HCT116 (cell line): ENCODE data around the gene GYG1. TPM values are rescaled to one million over a fixed set of nuclear protein-coding genes. Genes with fewer than 3 reads are reported as not detected.

Experiments
- ATAC-seq: fragments of 200-7000 bp; cut with Tn5 transposase; 2 replicates; pipeline ENCODE4 v1.9.1; 2020; ENCODE audit warnings: mild to moderate bottlenecking, moderate library complexity
- BruUV-seq: library from RNA; stranded (reverse); fragments of 400-500 nt; replicated peaks from 2 replicates; lab custom pipeline; 2021; lab: Mats Ljungman, UMichigan
- CTCF ChIA-PET: fragments of 300-600 bp; sonication (Branson Sonifier 250); formaldehyde crosslinking; loops from one replicate; lab custom pipeline; 2021; ENCODE audit warnings: antibody characterized with exemption; lab: Charles Lee
- POLR2A ChIA-PET: fragments of 300-600, 350-600 bp; sonication (Branson Sonifier 250); formaldehyde crosslinking; loops from one replicate; lab custom pipeline; 2021; ENCODE audit warnings: antibody characterized with exemption; lab: Charles Lee
- RAD21 ChIA-PET, 2 experiments: fragments of 300-600 bp; sonication (Branson Sonifier 250); formaldehyde crosslinking; loops; one replicate each; lab custom pipeline; 2023; ENCODE audit warnings: low total read pairs in 2 of 2; ENCODE audit not compliant: uncharacterized antibody in 2 of 2, unreplicated experiment in 2 of 2, low non-redundant PET in 1 of 2; lab: Charles Lee
- DNase-seq: peaks from one replicate; pipeline ENCODE4 v3.0.0-alpha.2; 2010; ENCODE audit warnings: low read depth, low spot score
- H2AFZ ChIP-seq: fragments of 200-600 bp; shearing (Covaris generic), sonication (generic); 2 replicates; pipeline ENCODE4 v1.6.1; 2017; ENCODE audit warnings: low read depth, mixed run types, mixed read lengths, antibody characterized with exemption, low read length; ENCODE audit not compliant: poor library complexity, severe bottlenecking
- H3K27ac ChIP-seq: 2 replicates; pipeline ENCODE4 v1.5.1; 2012; ENCODE audit warnings: low read depth, low read length
- H3K27me3 ChIP-seq: fragments of 200-600 bp; sonication (generic); 2 replicates; pipeline ENCODE4 v1.6.1; 2016; ENCODE audit warnings: mixed run types, low read length, mixed read lengths; ENCODE audit not compliant: insufficient read depth
- H3K36me3 ChIP-seq, 2 experiments: fragments of 200-500 bp in 1 of 2; fragments of 200-600 bp in 1 of 2; sonication (Bioruptor generic) in 1 of 2; sonication (generic) in 1 of 2; 2 replicates each; pipeline versions ENCODE4 v1.5.1 to v1.6.1; 2014 to 2016; ENCODE audit warnings: low read length in 2 of 2, inconsistent platforms in 1 of 2, mixed read lengths in 1 of 2, mixed run types in 1 of 2; ENCODE audit not compliant: insufficient read depth in 2 of 2, control insufficient read depth in 1 of 2
- H3K4me1 ChIP-seq, 2 experiments: fragments of 200-600 bp in 1 of 2; sonication (generic) in 1 of 2; 2 replicates each; pipeline versions ENCODE4 v1.5.1 to v1.6.1; 2012 to 2017; ENCODE audit warnings: low read length in 2 of 2, inconsistent platforms in 1 of 2, mild to moderate bottlenecking in 1 of 2, mixed read lengths in 1 of 2, mixed run types in 1 of 2, moderate library complexity in 1 of 2; ENCODE audit not compliant: insufficient read depth in 2 of 2, control insufficient read depth in 1 of 2
- H3K4me2 ChIP-seq: fragments of 200-600 bp; sonication (generic); 2 replicates; pipeline ENCODE4 v1.6.1; 2017; ENCODE audit warnings: mixed run types, low read length, mixed read lengths
- H3K4me3 ChIP-seq, 2 experiments: fragments of 200-600 bp in 1 of 2; sonication (generic) in 1 of 2; replicated peaks in 1 of 2; 2 replicates each; pipeline ENCODE4 v1.5.1; 2011 to 2016; ENCODE audit warnings: low read length in 2 of 2, control low read depth in 1 of 2, low read depth in 1 of 2, mild to moderate bottlenecking in 1 of 2, mixed read lengths in 1 of 2, mixed run types in 1 of 2
- H3K79me2 ChIP-seq: fragments of 200-600 bp; sonication (generic); 2 replicates; pipeline ENCODE4 v1.6.1; 2017; ENCODE audit warnings: mild to moderate bottlenecking, mixed run types, low read length, moderate library complexity, mixed read lengths; ENCODE audit not compliant: insufficient read depth
- H3K9ac ChIP-seq: fragments of 200-600 bp; sonication (generic); 2 replicates; pipeline ENCODE4 v1.6.1; 2016; ENCODE audit warnings: low read length, mixed read lengths
- H3K9me2 ChIP-seq: fragments of 200-600 bp; sonication (generic), shearing (Covaris generic); 2 replicates; pipeline ENCODE4 v1.6.1; 2017; ENCODE audit warnings: mixed run types, mild to moderate bottlenecking, moderate library complexity; ENCODE audit not compliant: insufficient read depth
- H3K9me3 ChIP-seq, 2 experiments: fragments of 200-500 bp in 1 of 2; fragments of 200-600 bp in 1 of 2; sonication (Bioruptor generic) in 1 of 2; sonication (generic) in 1 of 2; 2 replicates each; pipeline ENCODE4 v1.6.1; 2014 to 2017; ENCODE audit warnings: low read length in 2 of 2, mixed read lengths in 2 of 2, inconsistent platforms in 1 of 2, low read depth in 1 of 2, mild to moderate bottlenecking in 1 of 2, mixed run types in 1 of 2, moderate library complexity in 1 of 2; ENCODE audit not compliant: control insufficient read depth in 1 of 2, insufficient read depth in 1 of 2
- H4K20me1 ChIP-seq: fragments of 200-600 bp; sonication (generic), shearing (Covaris generic); 2 replicates; pipeline ENCODE4 v1.6.1; 2017; ENCODE audit warnings: mixed run types, mild to moderate bottlenecking, moderate library complexity; ENCODE audit not compliant: insufficient read depth
- ATF3 ChIP-seq: IDR thresholded peaks from 2 replicates; pipeline ENCODE4 v1.6.1; 2012
- CBX3 ChIP-seq: IDR thresholded peaks from 2 replicates; pipeline ENCODE4 v1.6.1; 2012; ENCODE audit warnings: low read depth
- CTCF ChIP-seq, 3 experiments: fragments of 200-600 bp in 1 of 3; sonication (generic) in 1 of 3; IDR thresholded peaks in 2 of 3; conservative IDR thresholded peaks in 1 of 3; 2 replicates each; pipeline ENCODE4 v1.5.1; 2012 to 2017; ENCODE audit warnings: low read depth in 2 of 3, low read length in 2 of 3, antibody characterized with exemption in 1 of 3, borderline replicate concordance in 1 of 3, control low read depth in 1 of 3, mild to moderate bottlenecking in 1 of 3, mixed read lengths in 1 of 3, mixed run types in 1 of 3, moderate library complexity in 1 of 3; ENCODE audit not compliant: insufficient read depth in 1 of 3
- EGR1 ChIP-seq: IDR thresholded peaks from 2 replicates; pipeline ENCODE4 v1.6.1; 2012; ENCODE audit warnings: low read depth
- EZH2 ChIP-seq: fragments of 200-600 bp; sonication (generic); IDR thresholded peaks from 2 replicates; pipeline ENCODE4 v1.6.1; 2017; ENCODE audit warnings: antibody characterized with exemption, mixed run types
- EZH2phosphoT487 ChIP-seq: fragments of 200-600 bp; IDR thresholded peaks from 2 replicates; pipeline ENCODE4 v1.6.1; 2018; ENCODE audit warnings: antibody characterized with exemption, borderline replicate concordance
- POLR2A ChIP-seq: IDR thresholded peaks from 2 replicates; pipeline ENCODE4 v1.7.0; 2011; ENCODE audit warnings: borderline replicate concordance; ENCODE audit not compliant: insufficient read depth, insufficient read length; ENCODE audit errors: extremely low read depth
- RAD21 ChIP-seq: IDR thresholded peaks from 2 replicates; pipeline ENCODE4 v1.6.1; 2012; ENCODE audit warnings: low read depth, mild to moderate bottlenecking
- SIN3A ChIP-seq: IDR thresholded peaks from 2 replicates; pipeline ENCODE4 v1.6.1; 2012; ENCODE audit warnings: low read depth
- SRF ChIP-seq: IDR thresholded peaks from 2 replicates; pipeline ENCODE4 v1.6.1; 2012; ENCODE audit warnings: low read depth
- YY1 ChIP-seq: IDR thresholded peaks from 2 replicates; pipeline ENCODE4 v1.6.1; 2011; ENCODE audit warnings: low read length, low read depth, moderate library complexity, mild to moderate bottlenecking; ENCODE audit not compliant: insufficient replicate concordance; ENCODE audit errors: extremely low read depth
- ZBTB33 ChIP-seq: IDR thresholded peaks from 2 replicates; pipeline ENCODE4 v1.6.1; 2011; ENCODE audit warnings: mild to moderate bottlenecking, low read length, moderate library complexity; ENCODE audit not compliant: insufficient replicate concordance; ENCODE audit errors: extremely low read depth
- intact Hi-C: fragments of 100-400 bp; cut with micrococcal nuclease; formaldehyde crosslinking; loops from 2 replicates; pipeline ENCODE4 v1.10.0; 2022
- total RNA-seq: library from RNA; stranded (reverse); gene quantifications from one replicate; pipeline ENCODE4 v1.2.1, GENCODE V29; 2021; ENCODE audit not compliant: unreplicated experiment

GYG1 gene
- total RNA-seq, 1 experiment from 2014 or later, result 28.9 TPM

GRCh38 chr3:148955544-148956346 is 35.6 kb upstream of the GYG1 start:
- Histone ChIP-seq H2AFZ (peak overlapping the region; percentile 83), H3K9me2 (no peaks in the 10 kb centered on the region), H3K4me2 (peak overlapping the region; percentile 28; the same call in 1 of the 2 replicates), H3K4me3 (no peak overlapping the region; a peak in 1 of 4 replicates), H3K79me2 (no peaks in the 10 kb centered on the region), H3K27me3 (no peaks in the 10 kb centered on the region), H3K9ac (no peak overlapping the region), H3K9me3 (no peaks in the 10 kb centered on the region), H3K36me3 (no peaks in the 10 kb centered on the region), H4K20me1 (no peaks in the 10 kb centered on the region), H3K4me1 (peaks cover 0 to 5% of the 10 kb centered on the region in 2 experiments; a peak in 1 of 4 replicates), H3K27ac (no peak overlapping the region)
- no TSS peak for BruUV-seq
- ChIA-PET POLR2A (interaction anchor here (0.7 kb wide), 2 partner anchors 345 to 395 kb away, joined by 3 read pairs; no protein-coding TSS in a partner anchor), RAD21 (interaction anchor here (0.5 to 1.5 kb wide), 9 partner anchors 14 to 853 kb away, joined by 3 to 7 read pairs (median 4); partner anchors contain the start of gene HLTF (in 1 of the 2)), CTCF (interaction anchor here (0.5 to 2.7 kb wide), 39 partner anchors 9 to 980 kb away, joined by 3 to 26 read pairs (median 4); partner anchors contain the start of genes GYG1 and TM4SF18)
- DNase-seq (peak; percentile 48), ATAC-seq (peak; percentile 69)
- TF ChIP-seq SRF (no peak), POLR2A (no peak), CBX3 (no peak), CTCF (IDR thresholded peaks at IDR 0.05 in 2 of 3, conservative IDR thresholded peaks at IDR 0.05 in 1 of 3; ENCODE audit: borderline replicate concordance in 1 of 3, insufficient read depth in 1 of 3, low read depth in 2 of 3, low read length in 2 of 3) (peak; percentile 44 to 89 (median 75)), YY1 (no peak), EGR1 (no peak), EZH2phosphoT487 (no peak), SIN3A (no peak), EZH2 (no peak), ZBTB33 (no peak), RAD21 (peak; percentile 87), ATF3 (no peak)
- intact Hi-C loops, result loop anchor here (1.0 to 5.0 kb wide), 4 partner anchors 165 to 527 kb away; no protein-coding TSS in a partner anchor
